NCI-H69 (cell line): ENCODE measurements around the gene MYO5B.

Experiments
- DNase-seq: peaks from one replicate; lab custom pipeline; 2025; lab: John Stamatoyannopoulos, UW

MYO5B gene

GRCh38 chr18:50188652-50189051 is 6.3 kb downstream of the MYO5B start:
- no peak for DNase-seq

GRCh38 chr18:50187659-50188058 is 7.3 kb downstream of the MYO5B start:
- no peak for DNase-seq

- no peak for DNase-seq
Observed at GRCh38 chr18:50186385-50186784, 8.6 kb downstream of the MYO5B start.

GRCh38 chr18:50183556-50183955 is 11.4 kb downstream of the MYO5B start:
- peak; percentile 87 for DNase-seq

GRCh38 chr18:50182511-50182910 is 12.4 kb downstream of the MYO5B start:
- peak; percentile 92 for DNase-seq

GRCh38 chr18:50181590-50181989 is 13.4 kb downstream of the MYO5B start:
- peak; percentile 94 for DNase-seq

GRCh38 chr18:50179465-50179864 is 15.5 kb downstream of the MYO5B start:
- no peak for DNase-seq

GRCh38 chr18:50177294-50177992 is 17.5 kb downstream of the MYO5B start:
- peak; percentile 89 for DNase-seq

- DNase-seq: no peak
Observed at GRCh38 chr18:50172367-50172766, 22.6 kb downstream of the MYO5B start.

GRCh38 chr18:50171406-50171805 is 23.5 kb downstream of the MYO5B start:
- no peak for DNase-seq

- no peak for DNase-seq
Observed at GRCh38 chr18:50170004-50170403, 24.9 kb downstream of the MYO5B start.

- DNase-seq: no peak
Observed at GRCh38 chr18:50169149-50169548, 25.8 kb downstream of the MYO5B start.

- DNase-seq: peak; percentile 65
Observed at GRCh38 chr18:50167966-50168365, 27.0 kb downstream of the MYO5B start.

- no peak for DNase-seq
Observed at GRCh38 chr18:50166901-50167300, 28.0 kb downstream of the MYO5B start.

GRCh38 chr18:50163505-50163904 is 31.4 kb downstream of the MYO5B start:
- DNase-seq: peak; percentile 97

GRCh38 chr18:50162486-50163304 is 32.3 kb downstream of the MYO5B start:
- DNase-seq: peak; percentile 75

- peak; percentile 57 for DNase-seq
Observed at GRCh38 chr18:50161597-50162205, 33.2 kb downstream of the MYO5B start.

GRCh38 chr18:50159654-50160046 is 35.3 kb downstream of the MYO5B start:
- peak; percentile 84 for DNase-seq

GRCh38 chr18:50158866-50159653 is 35.9 kb downstream of the MYO5B start:
- peak; percentile 100 for DNase-seq

GRCh38 chr18:50155406-50155805 is 39.5 kb downstream of the MYO5B start:
- DNase-seq: no peak

- no peak for DNase-seq
Observed at GRCh38 chr18:50154420-50154819, 40.5 kb downstream of the MYO5B start.

- no peak for DNase-seq
Observed at GRCh38 chr18:50152900-50153299, 42.0 kb downstream of the MYO5B start.
